ENCODE results near the gene SPCS2. TPM values are rescaled to one million over a fixed set of nuclear protein-coding genes. Genes with fewer than 3 reads are reported as not detected.
"Not testable (repeated sequence)": the region's sequence is repeated elsewhere in the genome, so short reads cannot be mapped to it uniquely, and the experiment has no call there.

The SPCS2 gene
- total and polyA plus RNA-seq, 10 donors = 33.4 to 136 (median 115) TPM

DNA sequence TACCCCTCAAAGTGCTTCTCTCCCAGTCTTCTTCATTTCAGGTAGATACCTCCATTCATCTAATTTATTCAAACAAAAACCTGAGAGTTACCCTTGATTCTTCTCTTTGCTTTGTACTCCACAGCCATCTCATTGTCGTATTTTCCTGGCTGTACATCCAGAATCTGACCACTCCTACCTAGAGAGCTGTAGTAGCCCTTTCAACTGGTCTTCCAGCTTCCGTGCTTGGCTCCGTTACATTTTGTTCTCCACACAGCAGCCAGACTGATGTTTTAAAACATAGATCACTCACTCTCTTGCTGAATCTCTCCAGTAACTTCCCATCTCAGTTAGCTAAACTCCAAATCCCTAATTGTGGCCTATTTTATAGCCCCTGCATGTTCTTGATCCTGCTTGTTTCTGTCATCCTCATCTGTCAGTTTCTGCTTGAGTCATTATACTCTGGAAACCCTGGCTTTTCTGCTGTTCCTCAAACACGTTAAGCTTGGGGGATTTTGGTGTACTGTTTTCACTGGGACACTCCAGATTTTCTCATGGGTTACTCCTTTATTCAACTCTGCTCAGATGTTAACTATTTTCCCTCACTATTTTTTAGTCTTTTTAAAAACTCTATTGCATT, 7.4 kb downstream of the SPCS2 start:
- no peak for TF ChIP-seq POLR2A (IDR thresholded peaks at IDR 0.05)
- TF ChIP-seq POLR2AphosphoS5 (IDR thresholded peaks at IDR 0.05) = no peak
- TF ChIP-seq CTCF (IDR thresholded peaks at IDR 0.05 in 8 of 11, conservative IDR thresholded peaks at IDR 0.05 in 3 of 11) = no peak
- Histone ChIP-seq H3K4me1 (peaks cover 51 to 100% (median 88%) of the 10 kb centered on the region in 6 donors), H3K9me3 (no peaks in the 10 kb centered on the region), H3K4me3 (no peak overlapping the region), H3K27ac (peak overlapping the region in 1 of 8 donors; percentile 30), H3K36me3 (peaks cover 0 to 57% (median 4%) of the 10 kb centered on the region in 6 donors), H3K27me3 (replicated peaks in 1 of 7) (no peaks in the 10 kb centered on the region)
- DNase-seq = no peak
- 63 to 84% (median 74%) methylated on average over 4 of the region's 4 CpGs for WGBS, 5 donors
- intact Hi-C loops (cut with DNase I; ENCODE audit: low total_unique reads) = no loop called here

- H3K36me3 ChIP-seq = peaks cover 0 to 56% (median 3%) of the 10 kb centered on the region in 6 donors
- no peak for DNase-seq
- no peak overlapping the region for H3K4me3 ChIP-seq
- intact Hi-C loops (cut with DNase I; ENCODE audit: low total_unique reads) = no loop called here
- H3K4me1 ChIP-seq = peaks cover 39 to 100% (median 82%) of the 10 kb centered on the region in 6 donors
- 88 to 96% (median 90%) methylated on average over 1 of the region's 1 CpG for WGBS, 5 donors
- no peaks in the 10 kb centered on the region for H3K9me3 ChIP-seq
- H3K27me3 ChIP-seq (replicated peaks in 1 of 7) = no peaks in the 10 kb centered on the region
- TF ChIP-seq POLR2AphosphoS5 (IDR thresholded peaks at IDR 0.05) (no peak), CTCF (IDR thresholded peaks at IDR 0.05 in 8 of 11, conservative IDR thresholded peaks at IDR 0.05 in 3 of 11) (no peak), POLR2A (IDR thresholded peaks at IDR 0.05) (no peak)
- H3K27ac ChIP-seq = no peak overlapping the region
Measured at GRCh38 chr11:74957937-74958629, 9.0 kb downstream of the SPCS2 start.

DNA sequence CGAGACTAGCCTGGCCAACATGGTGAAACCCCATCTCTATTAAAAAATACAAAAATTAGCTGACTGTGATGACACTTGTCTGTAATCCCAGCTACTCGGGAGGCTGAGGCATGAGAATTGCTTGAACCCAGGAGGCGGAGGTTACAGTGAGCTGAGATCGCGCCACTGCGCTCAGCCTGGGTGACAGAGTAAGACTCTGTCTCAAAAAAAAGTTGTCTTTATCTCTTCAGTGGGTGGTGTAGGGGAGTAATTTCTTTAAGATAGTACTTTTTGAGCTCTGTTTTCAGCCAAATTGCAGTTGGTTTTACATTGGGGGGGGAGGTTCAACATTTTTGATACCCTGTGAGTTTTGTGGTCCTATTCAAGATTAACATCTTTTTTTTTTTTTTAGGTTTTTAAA, 11.1 kb downstream of the SPCS2 start:
- peaks cover 27 to 100% (median 62%) of the 10 kb centered on the region in 6 donors for H3K4me1 ChIP-seq
- 92 to 97% (median 96%) methylated on average over 6 of the region's 6 CpGs for WGBS, 5 donors

DNA sequence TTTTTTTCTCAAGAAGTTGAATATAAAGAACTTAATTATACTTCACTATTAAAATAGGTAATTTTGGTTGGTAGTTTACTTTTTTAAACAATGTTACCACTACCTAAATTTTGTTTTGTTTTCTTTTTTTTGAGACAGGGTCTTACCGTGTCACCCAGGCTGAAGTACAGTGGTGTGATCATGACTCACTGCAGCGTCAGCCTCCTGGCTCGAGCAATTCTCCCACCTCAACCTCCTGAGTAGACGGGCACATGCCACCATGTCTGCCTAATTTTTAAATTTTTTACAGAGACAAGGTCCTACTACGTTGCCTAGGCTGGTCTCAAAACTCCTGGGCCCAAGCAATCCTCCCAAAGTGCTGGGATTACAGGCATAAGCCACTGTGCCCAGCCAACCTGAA, 17.6 kb downstream of the SPCS2 start:
- intact Hi-C loops (cut with DNase I; ENCODE audit: low total_unique reads) = no loop called here
- DNase-seq = no peak
- peaks cover 3 to 35% (median 11%) of the 10 kb centered on the region in 6 donors for H3K4me1 ChIP-seq
- H3K27ac ChIP-seq = no peak overlapping the region
- H3K4me3 ChIP-seq = no peak overlapping the region
- WGBS, 5 donors = 81 to 92% (median 91%) methylated on average over 5 of the region's 5 CpGs
- TF ChIP-seq CTCF (IDR thresholded peaks at IDR 0.05 in 8 of 11, conservative IDR thresholded peaks at IDR 0.05 in 3 of 11) = no peak
- H3K9me3 ChIP-seq = no peaks in the 10 kb centered on the region
- no peaks in the 10 kb centered on the region for H3K27me3 ChIP-seq (replicated peaks in 1 of 7)
- H3K36me3 ChIP-seq = peaks cover 0 to 89% (median 48%) of the 10 kb centered on the region in 6 donors

More for the DNA sequence above, 11.1 kb downstream of the SPCS2 start:
- H3K9me3 ChIP-seq; H3K27ac ChIP-seq; intact Hi-C loops (cut with DNase I; ENCODE audit: low total_unique reads); H3K27me3 ChIP-seq (replicated peaks in 1 of 7); H3K4me3 ChIP-seq; DNase-seq: not testable (repeated sequence)
- H3K36me3 ChIP-seq = peaks cover 0 to 59% (median 3%) of the 10 kb centered on the region in 6 donors
